Measurements from ENCODE around the gene FAM184B. TPM values are rescaled to one million over a fixed set of nuclear protein-coding genes. Genes with fewer than 3 reads are reported as not detected.

Gene FAM184B
- total and polyA plus RNA-seq, 2 experiments from 2014 or later = 0.11 to 0.49 TPM

DNA sequence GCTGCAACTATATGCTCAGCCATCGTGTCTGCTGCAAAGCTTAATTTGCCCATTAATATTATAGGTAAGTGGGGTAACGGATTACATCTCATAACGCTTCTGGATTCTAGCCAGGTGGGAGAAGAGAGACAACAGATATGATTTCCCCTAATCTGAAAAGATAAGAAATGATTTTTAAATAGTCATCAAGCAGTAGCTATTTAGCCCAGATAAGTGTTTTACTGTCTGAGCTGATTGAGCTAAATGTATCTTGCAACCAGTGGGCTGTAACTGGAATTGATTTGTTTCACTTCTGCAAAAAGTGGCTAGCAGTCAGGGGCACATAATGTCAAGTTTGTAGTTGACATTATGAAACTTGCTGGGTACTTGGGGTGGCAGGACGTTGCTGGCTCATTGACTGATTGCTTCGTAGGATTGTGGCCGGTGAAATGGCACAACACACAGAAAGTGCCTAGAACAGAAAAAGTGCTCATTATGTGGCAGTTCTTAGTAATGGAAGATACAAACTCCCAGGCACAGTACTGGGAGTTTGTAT lies 185.9 kb downstream of the FAM184B start (continued):
- TF ChIP-seq, protein P1, sequence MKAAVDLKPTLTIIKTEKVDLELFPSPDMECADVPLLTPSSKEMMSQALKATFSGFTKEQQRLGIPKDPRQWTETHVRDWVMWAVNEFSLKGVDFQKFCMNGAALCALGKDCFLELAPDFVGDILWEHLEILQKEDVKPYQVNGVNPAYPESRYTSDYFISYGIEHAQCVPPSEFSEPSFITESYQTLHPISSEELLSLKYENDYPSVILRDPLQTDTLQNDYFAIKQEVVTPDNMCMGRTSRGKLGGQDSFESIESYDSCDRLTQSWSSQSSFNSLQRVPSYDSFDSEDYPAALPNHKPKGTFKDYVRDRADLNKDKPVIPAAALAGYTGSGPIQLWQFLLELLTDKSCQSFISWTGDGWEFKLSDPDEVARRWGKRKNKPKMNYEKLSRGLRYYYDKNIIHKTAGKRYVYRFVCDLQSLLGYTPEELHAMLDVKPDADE (IDR thresholded peaks at IDR 0.05) = no peak
- TF ChIP-seq ZNF331 (CRISPR knock-in tag; IDR thresholded peaks at IDR 0.05; ENCODE audit: low read depth) = no peak
- TF ChIP-seq, protein P2, sequence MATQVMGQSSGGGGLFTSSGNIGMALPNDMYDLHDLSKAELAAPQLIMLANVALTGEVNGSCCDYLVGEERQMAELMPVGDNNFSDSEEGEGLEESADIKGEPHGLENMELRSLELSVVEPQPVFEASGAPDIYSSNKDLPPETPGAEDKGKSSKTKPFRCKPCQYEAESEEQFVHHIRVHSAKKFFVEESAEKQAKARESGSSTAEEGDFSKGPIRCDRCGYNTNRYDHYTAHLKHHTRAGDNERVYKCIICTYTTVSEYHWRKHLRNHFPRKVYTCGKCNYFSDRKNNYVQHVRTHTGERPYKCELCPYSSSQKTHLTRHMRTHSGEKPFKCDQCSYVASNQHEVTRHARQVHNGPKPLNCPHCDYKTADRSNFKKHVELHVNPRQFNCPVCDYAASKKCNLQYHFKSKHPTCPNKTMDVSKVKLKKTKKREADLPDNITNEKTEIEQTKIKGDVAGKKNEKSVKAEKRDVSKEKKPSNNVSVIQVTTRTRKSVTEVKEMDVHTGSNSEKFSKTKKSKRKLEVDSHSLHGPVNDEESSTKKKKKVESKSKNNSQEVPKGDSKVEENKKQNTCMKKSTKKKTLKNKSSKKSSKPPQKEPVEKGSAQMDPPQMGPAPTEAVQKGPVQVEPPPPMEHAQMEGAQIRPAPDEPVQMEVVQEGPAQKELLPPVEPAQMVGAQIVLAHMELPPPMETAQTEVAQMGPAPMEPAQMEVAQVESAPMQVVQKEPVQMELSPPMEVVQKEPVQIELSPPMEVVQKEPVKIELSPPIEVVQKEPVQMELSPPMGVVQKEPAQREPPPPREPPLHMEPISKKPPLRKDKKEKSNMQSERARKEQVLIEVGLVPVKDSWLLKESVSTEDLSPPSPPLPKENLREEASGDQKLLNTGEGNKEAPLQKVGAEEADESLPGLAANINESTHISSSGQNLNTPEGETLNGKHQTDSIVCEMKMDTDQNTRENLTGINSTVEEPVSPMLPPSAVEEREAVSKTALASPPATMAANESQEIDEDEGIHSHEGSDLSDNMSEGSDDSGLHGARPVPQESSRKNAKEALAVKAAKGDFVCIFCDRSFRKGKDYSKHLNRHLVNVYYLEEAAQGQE (IDR thresholded peaks at IDR 0.05; ENCODE audit: unreplicated experiment) = no peak

DNA sequence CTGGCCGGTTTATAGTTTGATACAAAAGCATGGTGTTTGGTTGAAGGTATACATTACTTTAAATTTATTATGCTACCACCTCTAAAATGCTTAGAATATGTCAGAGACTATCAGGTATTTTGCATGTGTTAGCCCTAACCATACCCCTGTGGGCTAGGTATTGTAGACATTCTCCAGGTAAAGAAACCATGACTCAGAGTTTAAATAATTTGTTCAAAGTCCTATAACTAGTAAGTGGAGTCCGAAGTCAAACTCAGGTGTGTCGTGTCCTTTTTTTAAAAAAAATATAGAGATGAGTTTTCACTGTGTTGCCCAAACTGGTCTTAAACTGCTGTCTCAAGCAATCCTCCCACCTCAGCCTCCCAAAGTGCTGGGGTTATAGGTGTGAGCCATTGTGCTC lies 192.1 kb downstream of the FAM184B start:
- H3K27me3 Mint-ChIP-seq (ENCODE audit: insufficient read depth, low read depth, poor library complexity) = no peaks in the 10 kb centered on the region
- DNase-seq (ENCODE audit: low spot score) (no peak), ATAC-seq (no peak)
- H3K27ac ChIP-seq (ENCODE audit: low read depth) = no peak overlapping the region
- H4K20me1 ChIP-seq (replicated peaks; ENCODE audit: insufficient read depth) = no peaks in the 10 kb centered on the region; the same call in 1 of the 2 replicates
- no peak overlapping the region for H2AFZ ChIP-seq
- TF ChIP-seq CREB1 (CRISPR knock-in tag; IDR thresholded peaks at IDR 0.05; ENCODE audit: low read depth) (no peak), STAT1 (IDR thresholded peaks at IDR 0.05; ENCODE audit: unreplicated experiment) (no peak), ZNF331 (CRISPR knock-in tag; IDR thresholded peaks at IDR 0.05; ENCODE audit: low read depth) (no peak)
- TF ChIP-seq, protein P2 (IDR thresholded peaks at IDR 0.05; ENCODE audit: unreplicated experiment) = no peak
- peaks cover 25% of the 10 kb centered on the region for H3K36me3 ChIP-seq (ENCODE audit: insufficient read depth)
- H3K4me3 Mint-ChIP-seq = no peak overlapping the region
- peaks cover 7% of the 10 kb centered on the region for H3K4me1 Mint-ChIP-seq
- no peak overlapping the region for H3K4me3 ChIP-seq
- H3K4me1 ChIP-seq (ENCODE audit: insufficient read depth) = no peaks in the 10 kb centered on the region
- H3K79me2 ChIP-seq (replicated peaks; ENCODE audit: insufficient read depth) = no peaks in the 10 kb centered on the region; the same call in 1 of the 2 replicates
- no peaks in the 10 kb centered on the region for H3K9me2 ChIP-seq (ENCODE audit: insufficient read depth)
- H3K27ac Mint-ChIP-seq = no peak overlapping the region
- H3K4me2 ChIP-seq = no peak overlapping the region
- no peaks in the 10 kb centered on the region for H3K9me3 Mint-ChIP-seq
- H3K27me3 ChIP-seq (ENCODE audit: insufficient read depth) = no peaks in the 10 kb centered on the region
- H3F3A ChIP-seq (replicated peaks; ENCODE audit: low read depth) = no peaks in the 10 kb centered on the region
- H3K36me3 Mint-ChIP-seq (ENCODE audit: low read depth) = peaks cover 61% of the 10 kb centered on the region

Measured in GM23338 (cell line).